SKM-1 treated with dmso at 0.1 percent for 144 hours (cell line): ENCODE data around the gene AKR7A3.
A peak's percentile ranks its signal among the peaks of the same experiment; 100 is the strongest.
"Not testable (repeated sequence)": the region's sequence is repeated elsewhere in the genome, so short reads cannot be mapped to it uniquely, and the experiment has no call there.

ENCODE experiments used
- DNase-seq: peaks from one replicate; lab custom pipeline; 2025; ENCODE audit not compliant: unreplicated experiment; lab: John Stamatoyannopoulos, UW

Gene AKR7A3

GRCh38 chr1:19319196-19319595 lies 30.6 kb upstream of the AKR7A3 start:
- DNase-seq: no peak

DNA sequence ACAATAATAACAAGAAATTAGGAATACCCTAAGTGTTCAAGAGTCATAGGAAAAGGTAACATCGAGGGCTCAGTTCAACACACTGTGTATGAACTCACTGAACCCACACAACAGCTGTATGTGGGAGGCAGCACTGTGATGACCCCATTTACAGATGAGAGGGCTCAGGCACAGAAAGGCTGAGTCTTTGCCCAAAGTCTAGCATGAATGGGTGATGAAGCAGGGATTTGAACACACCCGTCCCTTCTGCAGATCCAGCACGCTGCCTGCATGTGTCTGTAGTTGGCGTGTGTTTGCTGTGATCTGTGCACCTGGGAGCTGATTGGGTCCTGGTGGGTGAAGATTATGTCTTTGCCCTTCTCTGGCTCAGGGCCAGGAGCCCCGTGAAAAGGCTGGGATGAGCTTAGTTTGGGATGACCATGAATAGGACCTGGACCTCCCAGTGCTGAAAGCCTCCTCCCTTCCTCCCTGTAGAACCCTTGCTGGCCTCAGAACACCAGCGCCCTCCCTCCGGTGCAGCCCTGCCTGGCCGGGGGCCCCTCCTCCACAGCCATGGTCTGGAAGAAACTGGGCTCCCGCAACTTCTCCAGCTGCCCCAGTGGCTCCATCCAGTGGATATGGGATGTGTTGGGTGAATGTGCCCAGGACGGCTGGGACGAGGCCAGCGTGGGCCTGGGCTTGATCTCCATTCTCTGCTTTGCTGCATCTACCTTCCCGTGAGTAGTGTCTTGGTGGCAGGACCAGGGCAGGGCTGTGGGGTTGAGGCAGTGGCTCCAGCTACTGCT lies 28.7 kb upstream of the AKR7A3 start:
- no peak for DNase-seq

GRCh38 chr1:19315378-19316198 lies 27.0 kb upstream of the AKR7A3 start:
- DNase-seq: peak; percentile 86

DNA sequence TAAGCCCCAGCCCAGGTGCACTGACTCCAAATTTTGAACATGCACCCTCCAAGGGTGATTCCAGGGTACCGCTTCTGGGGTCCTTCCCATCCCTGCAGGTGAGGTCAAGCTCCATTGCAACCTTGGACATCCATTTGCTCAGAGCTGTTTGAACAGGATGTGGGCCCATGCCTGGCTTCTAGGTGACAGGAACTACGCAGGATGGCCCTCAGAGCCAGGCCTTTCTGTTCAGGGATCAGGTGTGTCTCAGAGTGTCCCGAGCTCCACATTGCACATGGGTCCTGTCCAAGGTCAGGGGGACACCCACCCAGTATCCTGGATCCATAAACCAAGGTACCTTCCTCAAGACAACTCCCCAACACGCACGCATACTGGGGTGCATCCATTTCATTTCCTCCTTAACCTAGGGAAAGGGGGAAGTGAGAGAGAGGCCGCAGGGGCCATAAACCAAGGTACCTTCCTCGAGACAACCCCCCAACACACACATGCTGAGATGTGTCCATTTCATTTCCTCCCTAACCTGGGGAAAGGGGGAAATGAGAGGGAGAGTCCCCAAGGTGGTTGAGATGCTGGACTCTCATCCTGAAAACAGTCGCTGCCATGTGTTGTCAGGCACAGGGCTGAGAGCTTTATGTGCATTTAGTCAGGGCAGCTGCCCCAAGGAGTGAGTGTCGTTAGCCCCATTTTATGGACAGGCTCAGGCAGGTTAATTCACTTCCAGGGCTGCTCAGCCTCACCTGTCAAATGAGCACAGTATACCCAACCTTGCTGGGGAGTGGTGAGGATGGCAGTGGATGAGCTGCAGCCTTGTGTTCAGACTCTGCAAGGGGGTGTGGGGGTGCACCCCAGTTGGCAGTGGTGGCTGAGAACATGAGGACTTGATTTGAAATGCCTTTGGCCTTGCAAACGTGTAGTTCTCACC lies 25.7 kb upstream of the AKR7A3 start:
- no peak for DNase-seq

DNA sequence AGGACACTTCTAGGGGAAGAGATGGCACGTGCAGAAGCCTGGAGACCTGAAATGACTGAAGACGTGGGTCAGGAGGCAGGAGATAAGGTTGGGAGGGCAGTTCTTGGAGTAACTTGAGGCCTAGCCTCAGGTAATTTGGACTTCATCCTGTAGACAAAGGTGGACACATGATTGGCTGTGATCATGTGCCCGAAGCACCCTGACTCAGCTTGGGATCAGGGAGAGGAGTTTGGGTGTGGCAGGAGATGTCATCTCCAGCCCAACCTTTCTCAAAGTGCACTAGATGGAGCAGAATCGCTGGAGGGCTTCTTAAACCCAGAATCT lies 25.0 kb upstream of the AKR7A3 start:
- no peak for DNase-seq

DNA sequence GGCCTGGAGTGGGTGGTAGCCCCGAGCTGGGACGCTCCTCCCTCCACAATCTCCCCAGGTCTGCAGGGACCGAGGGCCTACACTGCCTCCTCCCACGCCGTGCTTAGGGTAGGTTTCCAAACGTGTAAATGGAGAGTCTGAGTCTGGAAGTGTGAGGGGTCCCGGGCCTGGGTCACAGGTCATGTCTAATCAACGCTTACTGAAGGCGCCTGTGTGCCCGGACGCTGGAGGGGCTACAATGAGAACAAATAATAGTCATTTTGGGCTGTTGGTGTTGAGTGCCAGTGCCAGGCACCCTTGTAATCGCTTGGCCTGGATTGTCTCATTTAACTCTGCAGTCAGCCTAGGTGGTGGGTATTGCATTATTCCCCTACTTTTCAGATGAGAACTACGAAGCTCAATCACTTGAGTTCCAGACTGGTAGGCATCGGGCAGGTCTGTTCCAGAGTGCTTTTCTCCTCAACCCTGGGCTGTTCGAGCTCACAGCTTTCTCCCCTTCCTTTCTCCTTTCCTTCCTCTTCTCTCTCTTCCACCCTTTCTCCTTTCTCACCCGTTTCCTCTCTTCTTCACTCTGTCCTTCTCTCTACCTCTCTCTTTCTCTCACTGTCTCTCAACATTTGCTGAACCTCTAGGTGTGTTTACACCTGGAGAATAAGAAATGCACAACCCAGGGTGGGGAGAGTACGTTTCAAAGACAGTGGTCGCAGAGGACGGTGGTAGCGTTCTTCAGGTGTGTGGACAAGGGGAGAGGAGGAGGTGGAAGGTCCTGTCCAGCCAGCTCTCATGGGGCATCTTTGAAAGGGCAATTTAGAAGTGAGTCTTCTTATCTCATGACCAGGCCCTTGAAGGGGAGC lies 24.4 kb upstream of the AKR7A3 start:
- no peak for DNase-seq

GRCh38 chr1:19311931-19312781 lies 23.6 kb upstream of the AKR7A3 start, which contains the start of the genes AKR7A2 and SLC66A1:
TSS of gene AKR7A2 (minus strand) at chr1:19312144. CDS start at chr1:19312124, 20 bp downstream.
TSS of gene SLC66A1 (plus strand) at chr1:19312326. CDS start at chr1:19317678, 5,352 bp downstream.
- DNase-seq: peak; percentile 84

- no peak for DNase-seq
These were observed 22.9 kb upstream of the AKR7A3 start for GRCh38 chr1:19311503-19311930.

GRCh38 chr1:19310720-19311502 lies 22.3 kb upstream of the AKR7A3 start:
- no peak for DNase-seq

GRCh38 chr1:19310061-19310460 lies 21.5 kb upstream of the AKR7A3 start:
- no peak for DNase-seq

GRCh38 chr1:19309123-19309813 lies 20.7 kb upstream of the AKR7A3 start:
- DNase-seq: no peak

DNA sequence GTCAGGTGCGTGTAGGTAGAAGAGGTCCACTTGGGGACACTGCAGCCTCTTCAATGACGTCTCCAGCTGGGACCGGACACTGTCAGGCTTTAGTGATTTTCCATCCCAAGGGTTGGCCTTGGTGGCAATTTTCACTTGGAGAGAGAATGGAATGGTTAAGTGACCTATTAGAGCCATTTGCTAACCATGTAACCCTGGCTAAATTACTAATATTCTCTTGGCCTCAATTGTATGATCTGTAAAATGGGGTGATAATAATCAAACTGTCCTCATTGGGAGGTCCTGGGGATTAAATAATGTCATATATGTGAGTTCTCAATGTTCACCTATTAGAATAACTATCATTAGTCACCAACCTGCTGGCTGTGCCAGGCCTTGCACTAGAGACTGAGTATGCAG lies 19.9 kb upstream of the AKR7A3 start:
- no peak for DNase-seq

- no peak for DNase-seq
These were observed 19.4 kb upstream of the AKR7A3 start for GRCh38 chr1:19307794-19308508.

DNA sequence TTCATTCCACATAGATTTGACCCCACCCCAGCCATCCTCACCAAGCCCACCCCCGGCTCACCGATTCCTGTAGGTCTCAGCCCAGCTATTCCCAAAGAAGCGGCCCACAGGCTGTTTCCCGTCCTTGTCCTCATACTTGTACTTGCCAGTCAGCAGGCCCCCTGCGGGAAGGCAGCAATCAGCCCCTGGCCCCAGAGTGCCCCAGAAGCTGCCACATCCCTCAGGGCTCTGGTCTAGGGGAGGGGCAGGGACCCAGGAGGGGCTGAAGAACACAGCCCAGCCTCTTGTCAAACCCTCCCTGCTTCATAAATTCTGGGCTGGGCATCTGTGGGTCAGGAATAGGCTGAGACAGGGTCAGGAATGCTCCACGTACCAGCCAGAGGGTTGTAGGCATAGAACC lies 18.4 kb upstream of the AKR7A3 start:
- DNase-seq: no peak

GRCh38 chr1:19305880-19306279 lies 17.3 kb upstream of the AKR7A3 start:
- DNase-seq: no peak

DNA sequence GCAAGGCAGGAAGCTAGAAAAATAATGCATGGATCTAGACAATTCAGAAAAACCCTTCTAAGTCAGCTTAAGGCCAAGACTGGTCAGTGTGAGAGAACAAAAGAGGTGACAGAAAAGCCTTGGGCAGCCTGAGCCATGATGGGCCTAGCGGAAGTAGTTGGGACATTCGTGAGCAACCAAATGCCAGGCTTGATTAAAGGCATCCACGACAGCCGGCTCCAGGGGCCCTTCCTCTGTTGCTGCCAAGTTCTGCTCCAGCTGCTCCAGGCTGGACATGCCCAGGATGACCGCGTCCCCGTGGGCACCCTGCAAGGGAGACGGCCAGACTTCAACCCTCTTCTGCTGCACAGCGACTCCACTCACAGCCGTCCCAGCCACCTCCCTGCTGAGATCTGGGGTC lies 15.5 kb upstream of the AKR7A3 start:
- DNase-seq: not testable (repeated sequence)

DNA sequence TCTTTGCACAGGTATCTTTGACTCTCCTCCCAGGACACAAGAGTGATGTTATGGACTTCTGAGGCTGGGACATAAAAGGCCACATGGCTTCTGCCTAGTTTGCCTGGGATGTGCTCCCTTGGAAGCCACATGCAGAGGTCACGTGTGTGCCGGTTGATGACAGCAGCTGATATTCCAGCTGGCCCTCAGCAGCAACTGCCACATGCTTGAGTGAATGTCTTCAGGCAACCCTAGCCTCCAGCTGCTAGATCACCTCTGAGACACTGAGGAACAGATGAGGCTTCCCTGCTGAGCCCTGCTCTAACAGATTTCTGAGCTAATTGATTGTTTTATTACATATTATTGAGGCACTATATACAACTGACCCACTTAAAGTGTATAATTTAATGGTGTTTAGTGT lies 11.6 kb upstream of the AKR7A3 start:
- DNase-seq: no peak
